ENCODE results near the gene TMEM184C. TPM values are rescaled to one million over a fixed set of nuclear protein-coding genes. Genes with fewer than 3 reads are reported as not detected.

TMEM184C gene
- total RNA-seq, 4 donors from 2014 or later = 17.5 to 24.7 (median 21.3) TPM

GRCh38 chr4:147633643-147634042 is 16.4 kb downstream of the TMEM184C start:
- no peak for ATAC-seq
- no peaks in the 10 kb centered on the region for H3K9me3 ChIP-seq
- peaks cover 3 to 98% of the 10 kb centered on the region in 2 donors for H3K36me3 ChIP-seq
- WGBS, 2 donors (ENCODE audit: low coverage in 1 of 2) = 92 to 100% methylated on average over 1 of the region's 1 CpG
- no peaks in the 10 kb centered on the region for H3K27me3 ChIP-seq
- H3K4me1 ChIP-seq = no peaks in the 10 kb centered on the region
- H3K27ac ChIP-seq = no peak overlapping the region
- no peak overlapping the region for H3K4me3 ChIP-seq
- no peak for TF ChIP-seq POLR2AphosphoS5 (IDR thresholded peaks at IDR 0.05)
- no peak for TF ChIP-seq POLR2A (IDR thresholded peaks at IDR 0.05)
- no peak for TF ChIP-seq CTCF (IDR thresholded peaks at IDR 0.05)
- TF ChIP-seq EP300 (IDR thresholded peaks at IDR 0.05) = no peak

- H3K9me3 ChIP-seq = no peaks in the 10 kb centered on the region
- no peaks in the 10 kb centered on the region for H3K27me3 ChIP-seq
- no peak for TF ChIP-seq EP300 (IDR thresholded peaks at IDR 0.05)
- no peak for TF ChIP-seq POLR2A (IDR thresholded peaks at IDR 0.05)
- TF ChIP-seq POLR2AphosphoS5 (IDR thresholded peaks at IDR 0.05) = no peak
- no peak for TF ChIP-seq CTCF (IDR thresholded peaks at IDR 0.05)
- H3K4me3 ChIP-seq = no peak overlapping the region
- no peak for ATAC-seq
- H3K36me3 ChIP-seq = peaks cover 3 to 90% of the 10 kb centered on the region in 2 donors
- no peak overlapping the region for H3K27ac ChIP-seq
- H3K4me1 ChIP-seq = no peaks in the 10 kb centered on the region
These were observed 18.2 kb downstream of the TMEM184C start for GRCh38 chr4:147635348-147635747.

- no peak overlapping the region for H3K27ac ChIP-seq
- no peaks in the 10 kb centered on the region for H3K9me3 ChIP-seq
- H3K27me3 ChIP-seq = no peaks in the 10 kb centered on the region
- TF ChIP-seq CTCF (IDR thresholded peaks at IDR 0.05) (no peak), POLR2AphosphoS5 (IDR thresholded peaks at IDR 0.05) (no peak), POLR2A (IDR thresholded peaks at IDR 0.05) (no peak)
- no peak overlapping the region for H3K4me3 ChIP-seq
- H3K4me1 ChIP-seq = no peaks in the 10 kb centered on the region
- ATAC-seq = no peak
- H3K36me3 ChIP-seq = peaks cover 3 to 88% of the 10 kb centered on the region in 2 donors
- WGBS, 2 donors (ENCODE audit: low coverage in 1 of 2) = 53 to 69% methylated on average over 1 of the region's 1 CpG
These were observed 21.2 kb downstream of the TMEM184C start for GRCh38 chr4:147638365-147638764.

- TF ChIP-seq EP300 (IDR thresholded peaks at IDR 0.05) (no peak), POLR2AphosphoS5 (IDR thresholded peaks at IDR 0.05) (no peak), POLR2A (IDR thresholded peaks at IDR 0.05) (no peak), CTCF (IDR thresholded peaks at IDR 0.05) (no peak)
- no peaks in the 10 kb centered on the region for H3K27me3 ChIP-seq
- peaks cover 3 to 82% of the 10 kb centered on the region in 2 donors for H3K36me3 ChIP-seq
- H3K9me3 ChIP-seq = no peaks in the 10 kb centered on the region
- no peak overlapping the region for H3K4me3 ChIP-seq
- ATAC-seq = no peak
- H3K4me1 ChIP-seq = no peaks in the 10 kb centered on the region
- WGBS, 2 donors (ENCODE audit: low coverage in 1 of 2) = 73 to 87% methylated on average over 2 of the region's 2 CpGs
- H3K27ac ChIP-seq = no peak overlapping the region
These were observed 21.7 kb downstream of the TMEM184C start for GRCh38 chr4:147638942-147639341.

GRCh38 chr4:147639388-147639787 is 22.2 kb downstream of the TMEM184C start:
- no peaks in the 10 kb centered on the region for H3K9me3 ChIP-seq
- no peak overlapping the region for H3K27ac ChIP-seq
- H3K4me3 ChIP-seq = no peak overlapping the region
- no peaks in the 10 kb centered on the region for H3K4me1 ChIP-seq
- TF ChIP-seq CTCF (IDR thresholded peaks at IDR 0.05) (no peak), POLR2AphosphoS5 (IDR thresholded peaks at IDR 0.05) (no peak)
- peaks cover 0 to 78% of the 10 kb centered on the region in 2 donors for H3K36me3 ChIP-seq
- ATAC-seq = no peak
- H3K27me3 ChIP-seq = no peaks in the 10 kb centered on the region
